ENCODE data around the gene GPI.

Gene GPI

DNA sequence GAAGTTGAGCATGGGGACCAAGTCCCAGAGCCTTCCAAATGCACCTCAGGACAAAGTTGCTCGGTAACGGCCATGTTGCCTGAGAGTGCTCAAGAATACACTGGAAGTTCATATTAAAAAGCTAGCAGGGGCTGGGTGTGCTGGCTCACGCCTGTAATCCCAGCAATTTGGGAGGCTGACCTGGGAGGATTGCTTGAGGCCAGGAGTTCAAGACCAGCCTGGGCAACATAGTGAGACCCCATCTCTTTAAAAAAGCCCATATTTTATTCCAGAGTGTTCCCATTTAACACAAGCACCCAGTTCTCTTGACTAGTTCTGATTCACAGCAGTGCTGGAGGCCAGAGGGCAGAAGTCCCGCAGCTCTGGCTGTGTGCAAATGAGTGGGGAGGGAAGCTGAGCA lies 8.1 kb upstream of the GPI start:
- H3K4me3 ChIP-seq (ENCODE audit: low read depth in 1 of 2, low read length in 2 of 2): no peak overlapping the region
- H3K27ac ChIP-seq (ENCODE audit: low read depth, low read length): no peak overlapping the region
- H3K9me3 ChIP-seq (ENCODE audit: control insufficient read depth in 1 of 2, low read length in 2 of 2): no peaks in the 10 kb centered on the region
- H3K36me3 ChIP-seq (ENCODE audit: control insufficient read depth in 1 of 2, insufficient read depth in 2 of 2, low read length in 2 of 2): peaks cover 9 to 20% of the 10 kb centered on the region in 2 donors
- no peaks in the 10 kb centered on the region for H3K27me3 ChIP-seq (ENCODE audit: control insufficient read depth in 1 of 2, insufficient read depth in 2 of 2, low read length in 2 of 2)
- H3K9ac ChIP-seq (ENCODE audit: low read depth in 1 of 2, low read length in 2 of 2): no peak overlapping the region
- peaks cover 13 to 15% of the 10 kb centered on the region in 2 donors for H3K4me1 ChIP-seq (ENCODE audit: control insufficient read depth in 1 of 2, insufficient read depth in 2 of 2, low read length in 2 of 2)

DNA sequence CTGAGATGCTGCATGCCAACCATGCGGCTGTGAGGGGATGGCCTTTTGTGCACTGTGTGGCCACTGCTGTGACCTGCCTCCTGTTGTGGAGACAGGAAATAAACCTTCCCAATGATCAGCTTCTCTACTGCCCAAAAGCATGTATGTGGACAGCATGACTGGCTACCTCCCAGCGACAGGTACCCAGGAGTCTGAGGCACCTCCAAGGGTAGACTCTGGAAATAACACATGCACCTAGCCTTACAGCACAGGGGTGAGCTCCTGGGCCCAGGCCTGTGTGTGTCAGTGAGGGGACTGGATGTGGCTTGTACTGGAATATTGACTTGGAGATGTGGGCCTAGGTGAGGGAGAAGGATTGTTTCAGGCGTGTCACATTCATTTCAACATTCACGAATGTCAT lies 7.6 kb upstream of the GPI start:
- Histone ChIP-seq H3K9me3 (ENCODE audit: control insufficient read depth in 1 of 2, low read length in 2 of 2) (no peaks in the 10 kb centered on the region), H3K36me3 (ENCODE audit: control insufficient read depth in 1 of 2, insufficient read depth in 2 of 2, low read length in 2 of 2) (peaks cover 9 to 18% of the 10 kb centered on the region in 2 donors), H3K4me3 (ENCODE audit: low read depth in 1 of 2, low read length in 2 of 2) (no peak overlapping the region), H3K4me1 (ENCODE audit: control insufficient read depth in 1 of 2, insufficient read depth in 2 of 2, low read length in 2 of 2) (peaks cover 13 to 15% of the 10 kb centered on the region in 2 donors), H3K27me3 (ENCODE audit: control insufficient read depth in 1 of 2, insufficient read depth in 2 of 2, low read length in 2 of 2) (no peaks in the 10 kb centered on the region), H3K27ac (ENCODE audit: low read depth, low read length) (no peak overlapping the region), H3K9ac (ENCODE audit: low read depth in 1 of 2, low read length in 2 of 2) (no peak overlapping the region)

DNA sequence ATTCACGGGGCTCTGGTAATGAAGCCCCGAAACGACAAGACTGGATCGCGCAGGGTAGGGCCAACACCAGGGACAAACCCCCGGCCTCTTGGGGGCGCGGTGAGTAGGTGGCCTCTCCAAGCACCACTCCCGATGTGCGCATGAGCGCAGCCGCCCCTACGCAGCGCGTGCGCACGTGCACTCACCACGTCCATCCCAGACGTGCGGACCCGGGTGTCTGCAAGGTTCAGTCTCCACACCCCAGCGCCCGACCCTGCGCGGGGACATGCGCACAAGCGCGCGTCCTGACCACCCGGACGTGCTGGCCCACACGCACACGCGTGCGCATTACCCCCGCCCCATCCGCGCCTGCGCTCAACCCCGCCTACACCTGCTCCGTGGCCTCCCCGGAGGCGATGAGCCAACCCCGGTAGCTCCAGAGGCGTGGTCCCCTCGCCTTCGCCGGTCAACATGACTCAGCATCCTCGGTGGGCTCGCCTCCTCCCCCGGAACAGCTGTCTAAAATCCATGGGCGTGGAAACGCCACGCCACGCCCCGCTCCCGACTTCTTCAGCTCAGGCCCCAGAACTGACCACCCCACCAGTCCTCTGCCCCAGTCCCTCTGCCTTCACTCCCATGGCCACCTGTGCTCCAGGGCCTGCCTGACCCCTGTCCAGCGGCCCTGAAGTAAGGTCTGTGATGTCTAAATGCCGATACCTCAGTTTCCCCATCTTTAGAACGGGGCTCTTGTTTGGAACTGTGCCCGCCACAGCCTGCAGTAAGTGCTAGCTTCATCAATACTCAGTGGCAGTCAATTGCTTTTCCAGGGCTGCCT lies 5.6 kb upstream of the GPI start:
- Histone ChIP-seq H3K4me1 (ENCODE audit: control insufficient read depth in 1 of 2, insufficient read depth in 2 of 2, low read length in 2 of 2) (peaks cover 13 to 15% of the 10 kb centered on the region in 2 donors), H3K9me3 (ENCODE audit: control insufficient read depth in 1 of 2, low read length in 2 of 2) (no peaks in the 10 kb centered on the region), H3K27me3 (ENCODE audit: control insufficient read depth in 1 of 2, insufficient read depth in 2 of 2, low read length in 2 of 2) (no peaks in the 10 kb centered on the region), H3K9ac (ENCODE audit: low read depth in 1 of 2, low read length in 2 of 2) (peak overlapping the region; percentile 67 to 79), H3K27ac (ENCODE audit: low read depth, low read length) (peak overlapping the region; percentile 73), H3K4me3 (ENCODE audit: low read depth in 1 of 2, low read length in 2 of 2) (peak overlapping the region; percentile 77 to 85), H3K36me3 (ENCODE audit: control insufficient read depth in 1 of 2, insufficient read depth in 2 of 2, low read length in 2 of 2) (peaks cover 0 to 7% of the 10 kb centered on the region in 2 donors)

DNA sequence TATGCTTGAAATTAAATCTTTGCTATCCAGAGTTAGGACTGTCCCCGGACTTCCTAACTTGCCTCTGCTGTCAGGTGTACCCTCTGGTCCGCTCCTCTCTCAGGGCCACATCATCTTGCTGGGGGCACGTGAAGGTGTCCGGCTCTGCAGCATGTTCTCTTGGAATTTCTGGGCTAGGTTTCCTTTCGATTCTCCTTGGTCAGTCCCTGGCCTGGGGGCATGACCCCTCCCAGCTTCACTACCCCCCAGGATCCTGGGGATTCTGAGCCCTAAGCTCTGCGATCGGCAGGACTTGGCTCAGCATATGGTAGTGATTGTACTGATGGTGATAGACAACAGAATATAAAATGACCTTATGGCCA lies 5.1 kb upstream of the GPI start:
- Histone ChIP-seq H3K9me3 (ENCODE audit: control insufficient read depth in 1 of 2, low read length in 2 of 2) (no peaks in the 10 kb centered on the region), H3K27me3 (ENCODE audit: control insufficient read depth in 1 of 2, insufficient read depth in 2 of 2, low read length in 2 of 2) (no peaks in the 10 kb centered on the region), H3K4me1 (ENCODE audit: control insufficient read depth in 1 of 2, insufficient read depth in 2 of 2, low read length in 2 of 2) (peaks cover 13 to 18% of the 10 kb centered on the region in 2 donors), H3K27ac (ENCODE audit: low read depth, low read length) (peak overlapping the region; percentile 73), H3K36me3 (ENCODE audit: control insufficient read depth in 1 of 2, insufficient read depth in 2 of 2, low read length in 2 of 2) (peaks cover 0 to 4% of the 10 kb centered on the region in 2 donors), H3K4me3 (ENCODE audit: low read depth in 1 of 2, low read length in 2 of 2) (peak overlapping the region; percentile 77 to 85), H3K9ac (ENCODE audit: low read depth in 1 of 2, low read length in 2 of 2) (peak overlapping the region; percentile 64 to 79)

DNA sequence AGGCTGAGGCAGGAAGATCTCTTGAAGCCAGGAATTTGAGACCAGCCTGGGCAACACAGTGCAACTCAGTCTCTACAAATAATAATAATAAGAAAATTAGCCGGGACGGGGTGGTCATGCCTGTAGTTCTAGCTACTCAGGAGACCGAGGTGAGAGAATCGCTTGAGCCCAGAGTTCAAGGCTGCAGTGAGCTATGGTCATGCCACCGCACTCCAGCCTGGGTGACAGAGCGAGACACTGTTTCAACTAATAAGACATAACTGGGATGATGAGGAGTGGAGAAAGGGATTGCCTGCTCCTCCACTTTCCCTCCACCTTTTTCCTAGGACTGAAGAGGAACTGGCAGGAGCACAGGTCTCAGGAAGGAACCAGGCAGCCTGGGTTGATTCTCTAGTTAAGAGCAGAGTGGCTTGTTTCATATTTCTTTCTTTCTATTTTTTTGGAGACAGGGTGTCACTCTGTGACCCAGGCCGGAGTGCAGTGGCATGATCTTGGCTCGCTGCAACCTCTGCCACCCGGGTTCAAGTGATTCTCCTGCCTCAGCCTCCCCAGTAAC lies 4.6 kb upstream of the GPI start:
- Histone ChIP-seq H3K4me3 (ENCODE audit: low read depth in 1 of 2, low read length in 2 of 2) (no peak overlapping the region), H3K9ac (ENCODE audit: low read depth in 1 of 2, low read length in 2 of 2) (no peak overlapping the region), H3K27me3 (ENCODE audit: control insufficient read depth in 1 of 2, insufficient read depth in 2 of 2, low read length in 2 of 2) (no peaks in the 10 kb centered on the region), H3K4me1 (ENCODE audit: control insufficient read depth in 1 of 2, insufficient read depth in 2 of 2, low read length in 2 of 2) (peaks cover 13 to 18% of the 10 kb centered on the region in 2 donors), H3K36me3 (ENCODE audit: control insufficient read depth in 1 of 2, insufficient read depth in 2 of 2, low read length in 2 of 2) (no peaks in the 10 kb centered on the region), H3K27ac (ENCODE audit: low read depth, low read length) (no peak overlapping the region), H3K9me3 (ENCODE audit: control insufficient read depth in 1 of 2, low read length in 2 of 2) (no peaks in the 10 kb centered on the region)

DNA sequence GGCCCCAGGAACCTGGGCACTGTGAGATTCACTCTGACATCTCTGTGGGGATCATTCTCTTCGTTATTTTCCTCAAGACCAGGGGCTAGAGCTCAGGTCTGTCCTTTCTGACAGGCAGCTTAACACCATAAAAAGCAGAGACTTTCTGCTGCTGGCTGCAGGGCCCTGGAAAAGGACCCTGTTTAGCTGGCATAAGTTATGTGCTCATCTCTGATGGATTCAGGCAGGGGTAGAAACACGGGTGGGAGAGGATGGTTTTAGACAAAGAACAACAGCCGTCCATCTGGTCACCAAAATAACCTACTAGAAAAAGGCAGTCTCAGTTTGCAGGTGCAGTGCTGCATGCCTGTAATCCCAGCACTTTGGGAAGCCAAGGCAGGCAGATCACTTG lies 2.3 kb upstream of the GPI start:
- no peak overlapping the region for H3K4me3 ChIP-seq (ENCODE audit: low read depth in 1 of 2, low read length in 2 of 2)
- no peaks in the 10 kb centered on the region for H3K27me3 ChIP-seq (ENCODE audit: control insufficient read depth in 1 of 2, insufficient read depth in 2 of 2, low read length in 2 of 2)
- no peaks in the 10 kb centered on the region for H3K9me3 ChIP-seq (ENCODE audit: control insufficient read depth in 1 of 2, low read length in 2 of 2)
- H3K4me1 ChIP-seq (ENCODE audit: control insufficient read depth in 1 of 2, insufficient read depth in 2 of 2, low read length in 2 of 2): peaks cover 30 to 38% of the 10 kb centered on the region in 2 donors
- no peak overlapping the region for H3K27ac ChIP-seq (ENCODE audit: low read depth, low read length)
- H3K9ac ChIP-seq (ENCODE audit: low read depth in 1 of 2, low read length in 2 of 2): no peak overlapping the region
- peaks cover 6 to 15% of the 10 kb centered on the region in 2 donors for H3K36me3 ChIP-seq (ENCODE audit: control insufficient read depth in 1 of 2, insufficient read depth in 2 of 2, low read length in 2 of 2)

DNA sequence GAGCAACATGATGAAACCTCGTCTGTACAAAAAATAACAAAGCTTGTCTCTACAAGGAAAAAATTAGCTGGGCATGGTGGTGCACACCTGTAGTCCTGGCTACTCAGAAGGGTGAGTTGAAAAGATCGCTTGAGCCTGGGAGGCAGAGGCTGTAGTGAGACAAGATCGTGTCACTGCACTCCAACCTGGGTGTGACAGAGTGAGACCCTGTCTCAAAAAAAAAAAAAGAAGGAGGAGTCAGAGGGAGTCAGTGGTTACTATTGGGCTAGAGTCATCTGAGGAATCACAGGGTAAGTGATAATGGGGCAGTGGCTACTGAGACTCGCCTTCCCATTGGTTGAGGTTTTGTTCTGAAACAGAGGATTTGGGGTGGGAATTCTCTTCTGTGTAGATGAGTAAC lies 1.9 kb upstream of the GPI start:
- H3K9ac ChIP-seq (ENCODE audit: low read depth in 1 of 2, low read length in 2 of 2): no peak overlapping the region
- H3K4me3 ChIP-seq (ENCODE audit: low read depth in 1 of 2, low read length in 2 of 2): no peak overlapping the region
- no peaks in the 10 kb centered on the region for H3K27me3 ChIP-seq (ENCODE audit: control insufficient read depth in 1 of 2, insufficient read depth in 2 of 2, low read length in 2 of 2)
- H3K9me3 ChIP-seq (ENCODE audit: control insufficient read depth in 1 of 2, low read length in 2 of 2): no peaks in the 10 kb centered on the region
- peaks cover 30 to 39% of the 10 kb centered on the region in 2 donors for H3K4me1 ChIP-seq (ENCODE audit: control insufficient read depth in 1 of 2, insufficient read depth in 2 of 2, low read length in 2 of 2)
- H3K27ac ChIP-seq (ENCODE audit: low read depth, low read length): no peak overlapping the region
- H3K36me3 ChIP-seq (ENCODE audit: control insufficient read depth in 1 of 2, insufficient read depth in 2 of 2, low read length in 2 of 2): peaks cover 8 to 19% of the 10 kb centered on the region in 2 donors

DNA sequence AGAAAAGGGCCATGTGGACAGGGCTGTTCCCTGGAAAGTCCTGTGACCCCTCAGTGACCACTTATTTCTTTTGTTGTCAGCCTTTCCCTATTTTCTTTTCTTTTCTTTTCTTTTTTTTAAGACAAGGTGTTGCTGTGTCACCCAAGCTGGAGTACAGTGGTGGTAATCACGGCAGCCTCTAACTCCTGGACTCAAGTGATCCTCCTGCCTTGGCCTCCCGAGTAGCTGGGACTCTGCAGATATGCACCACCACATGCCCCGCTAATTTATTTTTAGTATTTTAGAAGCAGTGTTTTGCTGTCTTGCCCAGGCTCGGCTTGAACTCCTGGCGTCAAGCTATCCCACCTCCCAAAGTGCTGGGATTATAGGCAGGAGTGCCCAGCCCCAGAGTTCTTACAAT lies 1.1 kb upstream of the GPI start:
- Histone ChIP-seq H3K4me3 (ENCODE audit: low read depth in 1 of 2, low read length in 2 of 2) (no peak overlapping the region), H3K9ac (ENCODE audit: low read depth in 1 of 2, low read length in 2 of 2) (no peak overlapping the region), H3K27me3 (ENCODE audit: control insufficient read depth in 1 of 2, insufficient read depth in 2 of 2, low read length in 2 of 2) (no peaks in the 10 kb centered on the region), H3K4me1 (ENCODE audit: control insufficient read depth in 1 of 2, insufficient read depth in 2 of 2, low read length in 2 of 2) (peaks cover 23 to 31% of the 10 kb centered on the region in 2 donors), H3K36me3 (ENCODE audit: control insufficient read depth in 1 of 2, insufficient read depth in 2 of 2, low read length in 2 of 2) (peaks cover 16 to 27% of the 10 kb centered on the region in 2 donors), H3K27ac (ENCODE audit: low read depth, low read length) (no peak overlapping the region), H3K9me3 (ENCODE audit: control insufficient read depth in 1 of 2, low read length in 2 of 2) (no peaks in the 10 kb centered on the region)

DNA sequence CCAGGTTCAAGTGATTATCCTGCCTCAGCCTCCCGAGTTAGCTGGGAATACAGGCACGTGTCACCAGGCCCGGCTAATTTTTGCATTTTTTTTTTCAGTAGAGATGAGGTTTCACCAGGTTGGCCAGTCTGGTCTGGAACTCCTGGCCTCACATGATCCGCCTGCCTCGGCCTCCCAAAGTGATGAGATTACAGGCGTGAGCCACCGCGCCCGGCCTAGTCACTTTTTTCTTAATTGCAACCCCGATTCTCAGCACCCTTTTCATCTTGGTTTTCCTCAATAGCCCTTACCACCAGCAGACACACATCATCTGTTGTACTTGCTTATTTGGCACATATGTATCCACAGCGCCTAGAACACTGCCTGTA lies 550 bp upstream of the GPI start:
- Histone ChIP-seq H3K4me1 (ENCODE audit: control insufficient read depth in 1 of 2, insufficient read depth in 2 of 2, low read length in 2 of 2) (peaks cover 22 to 30% of the 10 kb centered on the region in 2 donors), H3K27me3 (ENCODE audit: control insufficient read depth in 1 of 2, insufficient read depth in 2 of 2, low read length in 2 of 2) (no peaks in the 10 kb centered on the region), H3K9ac (ENCODE audit: low read depth in 1 of 2, low read length in 2 of 2) (peak overlapping the region; percentile 27 to 37), H3K4me3 (ENCODE audit: low read depth in 1 of 2, low read length in 2 of 2) (peak overlapping the region; percentile 92 to 93), H3K36me3 (ENCODE audit: control insufficient read depth in 1 of 2, insufficient read depth in 2 of 2, low read length in 2 of 2) (peaks cover 16 to 32% of the 10 kb centered on the region in 2 donors), H3K27ac (ENCODE audit: low read depth, low read length) (peak overlapping the region; percentile 25), H3K9me3 (ENCODE audit: control insufficient read depth in 1 of 2, low read length in 2 of 2) (no peaks in the 10 kb centered on the region)

DNA sequence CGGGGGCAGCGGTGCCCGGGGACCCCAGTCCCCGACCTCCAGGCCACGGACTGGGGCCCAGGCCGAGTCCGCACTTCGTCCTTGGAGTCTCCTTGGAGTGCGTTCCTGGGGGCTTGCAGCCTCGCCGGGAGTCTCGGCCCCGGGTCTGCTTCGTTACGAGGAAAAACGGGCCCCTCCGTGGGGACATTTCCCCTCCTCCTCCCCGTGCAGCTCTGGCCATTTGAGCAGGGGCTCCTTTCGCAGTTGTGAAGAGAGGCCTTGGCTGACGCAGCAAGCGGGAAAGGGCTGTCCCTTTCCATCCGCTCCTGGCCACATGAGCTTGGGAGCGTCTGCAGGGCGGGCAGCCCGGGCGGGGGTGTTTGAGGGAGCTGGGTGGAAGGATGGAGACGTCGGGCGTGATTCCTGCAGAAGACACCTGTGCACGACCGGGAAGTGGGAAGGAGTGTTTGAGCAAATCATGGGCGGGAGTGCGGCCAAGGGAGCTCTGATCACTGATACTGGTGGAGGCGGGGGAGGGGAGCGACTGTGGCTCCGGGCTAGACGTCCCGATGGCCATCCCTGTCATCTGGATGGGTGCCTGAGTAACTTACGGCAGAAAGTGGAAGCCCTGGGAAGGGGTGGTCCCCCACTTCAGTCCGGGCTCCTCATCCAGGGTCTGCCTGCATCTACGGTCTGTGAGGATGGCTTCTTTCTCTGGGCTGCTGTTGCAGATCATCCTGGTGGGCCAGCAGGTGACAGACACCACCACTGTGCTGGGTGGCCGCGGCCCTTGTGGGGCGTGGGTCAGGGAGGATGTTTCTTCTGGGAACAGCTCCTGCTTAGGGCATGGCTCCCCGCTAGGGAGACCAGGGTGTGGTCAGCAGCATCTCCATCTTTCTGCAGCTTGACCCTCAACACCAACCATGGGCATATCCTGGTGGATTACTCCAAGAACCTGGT lies 736 bp downstream of the GPI start:
- Histone ChIP-seq H3K27me3 (ENCODE audit: control insufficient read depth in 1 of 2, insufficient read depth in 2 of 2, low read length in 2 of 2) (no peaks in the 10 kb centered on the region), H3K36me3 (ENCODE audit: control insufficient read depth in 1 of 2, insufficient read depth in 2 of 2, low read length in 2 of 2) (peaks cover 22 to 42% of the 10 kb centered on the region in 2 donors), H3K9me3 (ENCODE audit: control insufficient read depth in 1 of 2, low read length in 2 of 2) (no peaks in the 10 kb centered on the region), H3K27ac (ENCODE audit: low read depth, low read length) (peak overlapping the region; percentile 56), H3K9ac (ENCODE audit: low read depth in 1 of 2, low read length in 2 of 2) (peak overlapping the region; percentile 80 to 82), H3K4me3 (ENCODE audit: low read depth in 1 of 2, low read length in 2 of 2) (peak overlapping the region; percentile 92 to 93), H3K4me1 (ENCODE audit: control insufficient read depth in 1 of 2, insufficient read depth in 2 of 2, low read length in 2 of 2) (peaks cover 17 to 32% of the 10 kb centered on the region in 2 donors)
